Measurements from ENCODE around the gene TMEM151B.
A peak's percentile ranks its signal among the peaks of the same experiment; 100 is the strongest.

TMEM151B gene

DNA sequence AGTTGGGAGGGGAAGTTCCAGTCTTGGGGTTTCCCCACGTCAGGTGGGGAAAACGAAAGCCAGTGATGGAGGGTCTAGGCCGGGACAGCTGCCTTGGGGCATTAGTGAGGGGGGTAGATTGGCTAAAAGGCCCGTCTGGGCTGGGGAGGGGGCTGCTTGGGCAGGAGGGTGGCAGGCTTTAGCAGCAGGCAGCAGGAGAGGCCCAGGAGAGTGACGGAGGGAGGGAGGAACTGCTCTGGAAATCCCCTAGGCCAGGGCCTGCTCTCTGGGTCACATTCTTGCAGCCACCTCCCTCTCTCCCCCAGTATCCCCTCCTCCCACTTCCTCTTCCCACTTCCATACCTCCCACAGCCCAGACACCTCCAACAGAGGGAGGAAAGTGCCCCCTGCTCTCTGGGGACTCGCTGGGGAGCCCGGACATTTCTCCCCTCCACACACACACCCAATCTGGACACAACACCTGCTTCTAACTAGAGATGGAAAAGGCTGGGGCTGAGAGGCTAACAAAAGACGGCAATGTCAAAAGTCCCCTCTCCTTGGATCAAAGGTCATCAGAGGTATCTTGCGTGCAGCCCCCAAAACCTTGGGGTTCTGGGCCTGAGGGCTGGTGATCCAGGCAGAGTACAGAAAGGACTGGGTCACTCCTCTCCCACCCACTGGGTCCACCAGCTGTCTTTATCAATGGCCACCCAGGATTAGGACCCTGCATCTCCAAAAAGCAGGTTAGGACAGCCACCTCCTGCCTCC lies 6.7 kb upstream of the TMEM151B start:
- DNase-seq (ENCODE audit: low spot score) (no peak), FAIRE-seq (no peak)

DNA sequence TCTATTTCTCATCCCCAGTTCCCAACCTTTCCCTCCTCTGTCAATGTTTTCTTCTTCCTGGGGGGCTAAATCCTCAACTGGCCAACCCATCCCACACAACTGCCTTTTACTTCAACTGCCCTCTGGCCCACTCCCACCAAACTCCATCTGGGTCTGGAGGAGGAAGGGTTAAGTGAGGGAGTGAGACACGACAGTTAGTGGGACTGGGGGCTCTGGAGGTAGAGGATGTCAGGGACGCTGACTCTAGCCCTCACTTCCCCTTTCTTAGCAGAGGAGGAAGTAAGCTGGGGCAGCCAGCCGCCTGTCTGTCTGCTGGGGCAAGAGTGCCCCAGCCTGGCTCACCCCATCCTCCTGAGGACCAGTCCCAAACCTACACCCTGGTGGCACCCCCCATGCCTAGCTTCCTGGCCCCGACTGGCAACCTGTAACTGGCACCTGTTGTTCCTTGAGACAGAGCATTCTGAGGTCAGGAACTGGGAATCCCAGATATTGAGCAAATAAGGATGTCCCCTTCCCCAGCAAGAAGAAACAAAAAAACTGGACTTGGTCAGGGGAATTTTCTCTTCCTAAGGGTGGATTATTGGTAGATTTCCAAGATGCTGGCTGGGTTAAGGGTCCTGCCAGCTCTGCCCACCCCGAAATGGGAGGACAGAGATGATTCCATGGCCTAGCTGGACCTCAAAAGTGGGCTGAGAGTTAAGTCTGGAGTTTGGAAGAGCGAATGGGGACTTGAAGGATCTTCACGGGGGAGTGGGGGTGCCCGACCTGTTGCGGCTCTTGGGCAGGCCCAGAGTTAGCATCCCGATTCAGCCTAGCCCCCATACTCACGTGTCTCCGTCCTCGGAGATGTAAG lies 5.9 kb upstream of the TMEM151B start:
- no peak for DNase-seq (ENCODE audit: low spot score)
- no peak for FAIRE-seq

DNA sequence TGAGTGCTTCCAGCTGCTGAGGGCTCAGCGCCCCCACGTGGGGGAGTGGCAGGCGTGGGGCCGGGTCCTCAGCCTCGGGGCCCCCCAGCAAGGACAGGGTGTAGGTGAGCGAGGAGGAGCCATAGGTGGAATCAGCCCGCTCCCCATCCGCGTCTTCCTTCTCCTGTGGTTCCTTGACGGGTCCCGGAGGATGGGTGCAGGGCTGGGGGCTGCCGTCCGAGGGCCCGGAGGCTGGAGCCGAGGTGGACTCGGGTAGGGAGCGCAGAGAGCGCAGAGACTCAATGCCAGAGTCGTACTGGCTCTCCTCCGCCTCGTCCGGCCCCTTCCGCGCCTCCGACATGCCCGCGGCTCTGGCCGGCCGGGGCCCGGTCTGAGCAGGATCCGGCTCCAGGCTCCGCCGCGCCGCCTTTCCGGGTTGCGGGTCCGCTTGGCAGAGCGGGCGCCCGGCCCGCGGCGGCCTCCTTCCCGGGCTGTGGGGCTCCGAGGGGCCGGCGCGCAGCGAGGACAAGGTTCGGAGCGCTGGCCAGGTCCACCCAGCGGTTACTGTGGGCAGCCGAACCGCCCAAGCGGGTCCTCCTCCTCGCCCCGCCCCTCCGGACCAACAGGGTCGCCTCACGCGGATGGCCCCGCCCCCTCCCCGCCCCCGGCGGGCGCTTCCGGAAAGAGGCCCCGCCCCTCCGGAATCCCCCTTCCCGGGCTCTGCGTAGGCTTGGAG lies 5.1 kb upstream of the TMEM151B start, which contains the start of gene NFKBIE:
Gene NFKBIE, minus strand, starts transcription at position 545 of the 715 bp plus-strand sequence. Its CDS starts 205 bp downstream, at position 340.
- FAIRE-seq (no peak), DNase-seq (ENCODE audit: low spot score) (peak; percentile 97)

DNA sequence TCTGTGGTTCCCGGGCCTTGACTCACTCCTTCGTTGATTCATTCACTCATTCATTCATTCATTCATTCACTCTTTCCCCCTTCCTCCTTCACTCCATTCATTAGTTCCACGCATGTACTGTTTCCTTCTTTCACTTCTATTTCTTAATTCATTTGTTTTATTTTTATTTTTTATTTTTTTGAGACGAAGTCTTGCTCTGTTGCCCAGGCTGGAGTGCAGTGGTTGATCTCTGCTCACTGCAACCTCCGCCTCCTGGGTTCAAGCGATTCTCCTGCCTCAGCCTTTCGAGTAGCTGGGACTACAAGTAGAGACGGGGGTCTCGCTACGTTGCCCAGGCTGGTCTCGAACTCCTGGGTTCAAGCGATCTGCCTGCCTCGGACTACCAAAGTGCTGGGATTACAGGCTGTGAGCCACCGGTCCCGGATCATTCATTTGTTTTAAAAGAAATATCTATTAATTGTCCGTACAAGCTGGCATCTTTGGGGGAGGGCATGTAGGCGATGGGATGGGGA lies 4.5 kb upstream of the TMEM151B start:
- DNase-seq (ENCODE audit: low spot score) (no peak), FAIRE-seq (no peak)

DNA sequence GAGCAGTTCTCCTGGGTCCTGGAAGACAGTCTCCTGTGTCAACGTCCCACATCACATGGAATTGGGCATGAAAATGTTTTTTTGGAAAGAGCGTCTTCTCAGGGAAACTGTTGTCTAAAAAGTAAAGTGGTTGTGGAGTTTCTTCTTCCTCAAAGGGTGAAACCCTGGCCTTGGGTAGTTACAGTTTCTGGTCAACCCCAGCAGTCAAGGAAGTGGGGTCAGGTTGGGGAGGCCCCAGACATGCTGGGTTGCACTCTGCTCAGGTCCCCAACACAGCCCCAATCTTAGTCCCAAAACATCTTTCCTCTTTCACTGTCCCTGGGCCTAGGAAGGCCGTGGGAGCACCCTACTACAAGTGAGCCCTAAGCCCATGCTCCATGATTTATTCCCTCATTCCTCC lies 3.9 kb upstream of the TMEM151B start:
- DNase-seq (ENCODE audit: low spot score) (no peak), FAIRE-seq (no peak)

DNA sequence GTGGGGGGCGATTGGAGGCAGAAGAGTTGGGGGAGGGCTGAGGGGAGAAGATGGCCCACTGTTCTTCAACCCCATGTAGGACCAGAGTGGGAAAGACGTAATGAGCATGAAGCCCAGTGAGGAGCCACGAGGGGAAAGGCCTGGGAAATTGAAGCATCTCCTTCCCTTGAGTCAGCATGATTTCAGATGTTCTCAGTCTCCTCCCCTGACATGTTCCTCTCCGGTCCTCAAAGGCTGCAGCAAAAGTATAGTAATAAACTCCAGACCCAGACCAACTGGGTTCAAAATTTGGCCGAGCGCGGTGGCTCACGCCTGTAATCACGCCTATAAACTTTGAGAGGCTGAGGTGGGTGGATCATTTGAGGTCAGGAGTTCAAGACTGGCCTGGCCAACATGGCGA lies 3.0 kb upstream of the TMEM151B start:
- no peak for FAIRE-seq
- no peak for DNase-seq (ENCODE audit: low spot score)

DNA sequence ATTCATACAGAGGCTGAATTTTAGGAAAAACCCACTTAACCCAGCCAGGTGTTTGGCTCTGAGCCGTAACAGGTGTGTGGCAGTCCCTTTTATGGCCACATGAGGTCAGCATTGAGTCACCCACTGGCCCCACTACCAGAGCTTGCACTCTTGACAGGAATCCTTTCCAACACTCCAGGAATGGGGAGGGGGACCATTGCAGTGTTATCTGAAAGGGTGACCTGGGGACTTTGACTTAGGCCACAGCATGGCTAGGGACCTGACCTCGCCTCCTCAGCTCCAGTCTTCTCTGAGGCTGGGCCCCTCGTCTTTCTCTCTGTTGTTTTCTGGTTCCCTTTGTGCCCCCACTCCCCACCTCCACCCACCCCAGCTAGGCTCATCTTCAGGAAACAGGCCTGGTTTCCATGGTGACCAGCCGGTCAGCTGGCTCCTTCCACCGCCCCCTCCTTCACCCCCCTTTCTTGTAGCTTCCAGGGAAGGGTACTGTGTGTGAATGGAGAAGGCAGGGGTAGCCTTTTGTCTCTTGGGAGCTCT lies 2.1 kb upstream of the TMEM151B start:
- peak; percentile 17 for FAIRE-seq
- DNase-seq (ENCODE audit: low spot score), result peak; percentile 74

DNA sequence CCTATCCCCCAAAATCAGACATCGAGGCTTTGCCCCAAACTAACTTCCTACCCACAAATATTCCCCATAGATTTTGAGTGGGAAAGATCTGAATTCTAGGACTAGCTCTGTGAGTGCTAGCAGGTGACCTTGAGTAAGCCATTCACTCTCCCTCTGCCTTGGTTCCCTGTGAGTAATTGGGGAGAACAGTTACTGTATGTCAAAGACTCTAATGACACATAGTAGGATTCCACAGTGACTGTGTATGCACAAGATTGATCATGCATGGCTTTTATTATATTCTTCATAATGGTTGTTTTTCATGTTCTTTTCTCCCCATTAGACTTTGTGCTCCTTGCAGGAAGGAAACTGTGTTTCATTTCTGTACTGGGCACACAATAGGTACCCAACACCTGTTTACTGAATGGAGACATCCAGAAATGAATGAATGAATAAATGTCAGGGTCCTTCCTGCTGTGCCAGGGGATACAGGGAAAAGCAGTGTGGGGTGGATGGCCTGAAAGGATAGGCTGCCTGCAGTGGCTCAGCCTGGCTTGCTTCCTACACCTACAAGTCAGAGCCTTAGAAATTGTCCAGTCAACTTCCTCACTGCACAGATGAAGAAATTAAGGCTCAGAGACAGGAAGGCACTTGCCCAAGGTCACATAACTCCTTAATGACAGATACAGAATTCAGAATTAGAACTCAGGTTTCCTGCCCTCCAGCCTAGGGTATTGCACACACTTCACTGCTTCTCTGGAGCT lies 901 bp upstream of the TMEM151B start:
- DNase-seq (ENCODE audit: low spot score), result no peak
- no peak for FAIRE-seq

DNA sequence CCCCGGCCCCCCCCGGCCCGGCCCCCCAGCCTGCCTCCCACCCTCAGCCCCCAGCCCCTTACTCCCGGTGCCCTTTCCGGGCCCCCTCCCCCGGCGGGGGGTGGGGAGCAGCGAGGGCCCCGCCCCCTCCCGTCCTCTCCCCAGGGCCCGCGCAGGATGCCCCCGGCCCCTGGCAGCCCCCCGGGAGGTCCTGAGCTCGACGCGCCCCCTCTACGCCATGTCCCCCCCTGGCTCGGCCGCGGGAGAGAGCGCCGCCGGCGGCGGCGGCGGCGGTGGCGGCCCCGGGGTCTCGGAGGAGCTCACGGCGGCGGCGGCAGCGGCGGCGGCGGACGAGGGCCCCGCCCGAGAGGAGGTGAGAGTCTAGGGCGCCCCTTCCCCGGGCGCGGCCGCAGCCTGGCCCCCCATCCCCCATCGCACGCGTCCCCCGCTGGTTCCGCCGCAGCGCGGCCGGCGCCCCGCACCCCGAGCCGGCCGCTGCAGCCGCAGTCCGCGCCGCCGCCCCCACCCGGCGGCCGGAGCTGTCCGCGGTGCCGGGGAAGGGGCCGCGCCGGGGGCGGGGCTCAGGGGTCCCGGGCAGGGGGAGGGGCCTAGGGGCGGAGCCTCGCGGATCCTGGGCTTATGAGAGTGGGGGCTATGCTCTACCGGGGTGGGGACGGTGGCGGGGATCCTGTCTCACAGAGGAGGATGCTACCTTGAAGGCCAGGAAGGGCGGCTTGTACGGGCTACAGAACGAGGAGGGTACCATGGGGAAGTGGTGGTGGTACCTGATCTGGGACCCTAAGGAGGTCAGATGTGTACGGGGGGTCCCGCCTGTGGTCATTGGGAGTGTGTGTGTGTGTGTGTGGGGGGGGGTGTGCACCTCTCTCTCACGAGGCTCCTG lies 516 bp downstream of the TMEM151B start:
- no peak for FAIRE-seq

DNA sequence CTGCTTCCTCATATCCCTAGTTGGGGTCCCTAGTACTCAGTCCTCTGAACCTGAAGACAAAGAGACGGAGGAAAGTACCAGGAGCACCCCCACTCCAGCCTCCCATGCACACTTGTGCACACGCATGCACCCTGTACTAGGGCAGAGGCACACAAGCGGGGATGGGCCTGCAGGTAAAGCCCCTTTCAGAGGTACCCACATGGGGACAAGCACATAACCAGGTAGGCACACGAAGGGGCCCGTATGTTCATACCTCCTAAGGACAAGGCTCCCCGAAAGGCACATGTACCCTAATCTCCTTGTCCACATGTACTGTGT lies 1.1 kb downstream of the TMEM151B start:
- no peak for FAIRE-seq

More for the DNA sequence above, 516 bp downstream of the TMEM151B start:
- DNase-seq (ENCODE audit: low spot score), result peak; percentile 51

DNA sequence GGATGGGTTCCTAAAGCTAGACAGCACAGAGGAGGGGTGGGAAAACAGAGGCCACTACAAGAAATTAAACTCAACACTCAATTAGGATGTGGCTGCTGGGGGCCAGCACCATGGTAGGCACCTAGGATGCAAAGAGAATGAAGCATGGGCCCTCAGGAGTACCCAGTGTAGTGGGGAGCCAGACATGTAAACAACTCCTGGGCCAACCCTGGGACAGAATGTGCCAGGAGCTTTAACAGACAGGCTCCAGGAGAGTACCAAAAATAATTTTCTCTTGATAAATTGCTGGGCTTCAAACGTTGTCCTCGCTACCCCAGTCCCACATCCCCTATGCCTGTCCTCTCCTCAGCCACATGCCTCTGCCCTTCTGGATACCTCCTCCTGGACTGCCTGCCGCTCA lies 1.7 kb downstream of the TMEM151B start:
- DNase-seq (ENCODE audit: low spot score) (no peak), FAIRE-seq (no peak)

More for the DNA sequence above, 1.1 kb downstream of the TMEM151B start:
- no peak for DNase-seq (ENCODE audit: low spot score)

DNA sequence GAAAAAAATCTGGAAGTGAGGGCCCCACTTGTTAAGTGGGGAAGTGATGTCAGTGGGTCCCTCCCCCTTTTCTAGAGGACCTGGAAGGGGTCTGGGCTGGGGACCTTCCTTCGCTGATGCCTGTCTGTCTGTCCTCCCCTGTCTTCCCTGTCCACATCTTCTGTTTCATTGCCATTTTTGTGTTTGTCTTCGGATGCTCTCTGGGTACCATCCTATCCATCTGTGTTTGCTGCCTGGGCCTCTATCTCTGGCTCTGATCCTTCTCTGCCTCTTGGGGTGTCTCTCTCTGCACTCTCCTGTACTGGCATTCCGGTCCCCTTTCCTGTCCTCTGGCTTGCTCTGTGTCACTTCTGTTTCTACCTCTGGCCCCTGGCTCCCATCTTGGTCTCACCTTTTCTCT lies 2.3 kb downstream of the TMEM151B start:
- DNase-seq (ENCODE audit: low spot score) (no peak), FAIRE-seq (no peak)

DNA sequence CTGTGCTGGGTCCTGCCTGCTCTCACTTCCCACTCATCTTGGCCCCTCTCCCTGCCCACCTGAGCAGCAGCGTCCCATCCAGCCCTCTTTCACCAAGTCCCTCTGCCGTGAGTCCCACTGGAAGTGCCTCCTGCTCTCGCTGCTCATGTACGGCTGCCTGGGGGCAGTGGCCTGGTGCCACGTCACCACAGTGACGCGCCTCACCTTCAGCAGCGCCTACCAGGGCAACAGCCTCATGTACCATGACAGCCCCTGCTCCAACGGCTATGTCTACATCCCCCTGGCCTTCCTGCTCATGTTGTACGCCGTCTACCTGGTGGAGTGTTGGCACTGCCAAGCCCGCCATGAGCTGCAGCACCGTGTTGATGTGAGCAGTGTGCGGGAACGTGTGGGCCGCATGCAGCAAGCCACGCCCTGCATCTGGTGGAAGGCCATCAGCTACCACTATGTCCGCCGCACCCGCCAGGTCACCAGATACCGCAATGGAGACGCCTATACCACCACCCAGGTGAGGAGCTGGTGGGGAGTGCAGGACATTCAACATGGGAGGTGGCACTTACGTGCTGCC lies 2.8 kb downstream of the TMEM151B start:
- DNase-seq (ENCODE audit: low spot score), result no peak
- no peak for FAIRE-seq

DNA sequence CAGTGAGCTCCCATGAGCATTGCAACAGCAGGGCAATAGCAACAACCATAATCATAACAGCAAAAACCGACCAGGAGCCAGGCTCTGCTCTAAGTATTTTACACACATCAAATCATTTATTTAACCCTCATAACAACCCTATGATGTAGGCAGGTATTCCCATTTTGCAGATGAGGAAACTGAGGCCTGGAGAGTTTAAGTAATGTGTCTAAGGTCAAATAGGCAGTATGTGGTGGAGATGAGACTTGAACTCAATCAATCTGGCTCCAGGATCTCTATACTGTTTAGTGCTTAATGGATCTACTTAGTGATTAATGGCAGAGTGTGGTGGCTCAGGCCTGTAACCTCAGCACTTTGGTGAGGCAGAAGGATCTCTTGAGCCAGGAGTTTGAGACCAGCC lies 3.4 kb downstream of the TMEM151B start:
- FAIRE-seq, result no peak

DNA sequence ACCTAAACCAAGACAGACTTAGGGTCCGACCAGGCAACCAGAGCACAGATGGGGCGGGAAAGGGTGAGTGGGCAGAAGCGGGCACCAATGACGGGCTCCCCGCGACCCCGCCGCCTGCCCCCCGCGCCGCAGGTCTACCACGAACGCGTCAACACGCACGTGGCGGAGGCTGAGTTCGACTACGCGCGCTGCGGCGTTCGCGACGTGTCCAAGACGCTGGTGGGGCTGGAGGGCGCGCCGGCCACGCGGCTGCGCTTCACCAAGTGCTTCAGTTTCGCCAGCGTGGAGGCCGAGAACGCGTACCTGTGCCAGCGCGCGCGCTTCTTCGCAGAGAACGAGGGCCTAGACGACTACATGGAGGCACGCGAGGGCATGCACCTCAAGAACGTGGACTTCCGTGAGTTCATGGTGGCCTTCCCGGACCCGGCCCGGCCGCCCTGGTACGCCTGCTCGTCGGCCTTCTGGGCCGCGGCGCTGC lies 5.1 kb downstream of the TMEM151B start:
- no peak for DNase-seq (ENCODE audit: low spot score)
- no peak for FAIRE-seq

More for the DNA sequence above, 3.4 kb downstream of the TMEM151B start:
- DNase-seq (ENCODE audit: low spot score), result no peak

DNA sequence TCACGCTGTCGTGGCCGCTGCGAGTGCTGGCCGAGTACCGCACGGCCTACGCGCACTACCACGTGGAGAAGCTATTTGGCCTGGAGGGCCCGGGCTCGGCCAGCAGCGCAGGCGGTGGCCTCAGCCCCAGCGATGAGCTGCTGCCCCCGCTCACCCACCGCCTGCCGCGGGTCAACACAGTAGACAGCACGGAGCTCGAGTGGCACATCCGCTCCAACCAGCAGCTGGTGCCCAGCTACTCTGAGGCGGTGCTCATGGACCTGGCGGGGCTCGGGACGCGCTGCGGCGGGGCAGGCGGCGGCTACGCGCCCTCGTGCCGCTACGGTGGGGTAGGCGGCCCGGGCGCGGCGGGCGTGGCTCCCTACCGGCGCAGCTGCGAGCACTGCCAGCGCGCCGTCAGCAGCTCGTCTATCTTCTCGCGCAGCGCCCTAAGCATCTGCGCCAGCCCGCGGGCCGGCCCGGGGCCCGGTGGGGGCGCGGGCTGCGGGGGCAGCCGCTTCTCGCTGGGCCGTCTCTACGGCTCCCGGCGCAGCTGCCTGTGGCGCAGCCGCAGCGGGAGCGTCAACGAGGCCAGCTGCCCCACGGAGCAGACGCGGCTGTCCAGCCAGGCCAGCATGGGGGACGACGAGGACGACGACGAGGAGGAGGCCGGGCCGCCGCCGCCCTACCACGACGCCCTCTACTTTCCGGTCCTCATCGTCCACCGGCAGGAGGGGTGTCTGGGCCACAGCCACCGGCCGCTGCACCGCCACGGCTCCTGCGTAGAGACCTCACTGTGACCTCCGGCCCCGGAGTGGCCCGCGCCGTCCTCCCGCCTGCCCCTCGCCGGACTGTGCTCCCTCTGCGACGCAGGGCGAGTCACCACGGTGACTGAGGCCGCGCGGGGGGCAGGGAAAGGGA lies 5.7 kb downstream of the TMEM151B start:
- no peak for DNase-seq (ENCODE audit: low spot score)
- FAIRE-seq, result no peak

DNA sequence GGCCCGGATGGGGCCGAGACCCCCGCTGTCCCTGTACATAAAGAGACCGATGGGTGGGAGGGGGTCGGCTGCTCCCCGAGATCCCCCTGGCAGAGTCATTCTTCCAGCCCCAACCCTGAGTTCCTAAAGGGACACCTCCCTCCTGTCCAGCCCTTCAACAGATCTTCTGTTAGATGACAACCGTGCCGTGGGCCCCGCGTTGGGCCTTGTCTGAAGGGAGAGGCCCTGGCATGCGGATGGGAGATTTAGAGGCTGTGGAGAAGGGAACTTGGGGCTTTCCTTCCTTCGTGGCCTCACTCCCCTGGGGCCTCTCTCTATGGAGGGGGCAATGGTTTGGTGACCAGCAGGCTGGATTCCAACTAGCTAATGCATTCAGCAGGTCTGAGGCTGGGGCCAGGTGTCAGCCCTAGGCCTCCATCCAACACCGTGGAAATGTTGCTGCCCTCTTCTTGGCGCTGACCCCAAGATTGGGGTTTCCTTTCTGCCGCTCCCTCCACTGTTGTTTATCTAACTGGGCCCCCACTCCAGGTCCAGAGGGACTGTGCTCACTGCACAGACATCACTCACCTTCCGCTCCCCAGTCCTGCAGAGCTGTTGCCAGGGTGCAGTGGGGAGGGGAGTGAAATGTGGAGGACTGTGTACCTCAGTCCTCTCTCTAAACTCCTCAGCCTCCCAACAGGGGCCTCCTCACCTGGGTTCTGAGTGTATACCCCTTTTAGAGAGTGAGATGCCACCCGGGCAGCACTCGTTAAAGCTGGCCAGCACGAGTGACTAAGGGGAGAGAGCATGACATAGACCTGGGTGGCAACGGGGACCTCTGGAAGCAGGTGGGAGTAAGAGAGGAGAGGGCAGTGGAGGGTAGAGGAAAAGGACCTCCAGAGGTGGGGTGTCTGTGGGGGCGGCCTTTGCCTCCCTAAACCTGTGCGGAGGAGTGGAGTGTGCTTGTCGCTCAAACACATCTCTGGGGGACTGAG lies 6.7 kb downstream of the TMEM151B start:
- DNase-seq (ENCODE audit: low spot score) (no peak), FAIRE-seq (no peak)
